ENCODE data around the gene FOXJ3. TPM values are rescaled to one million over a fixed set of nuclear protein-coding genes. Genes with fewer than 3 reads are reported as not detected.

FOXJ3 gene
- total and polyA plus RNA-seq, 2 of the 8 experiments (the other 6 are each of a cell fraction or from before 2014, with no cell fraction given): 48.6 to 51.9 TPM

DNA sequence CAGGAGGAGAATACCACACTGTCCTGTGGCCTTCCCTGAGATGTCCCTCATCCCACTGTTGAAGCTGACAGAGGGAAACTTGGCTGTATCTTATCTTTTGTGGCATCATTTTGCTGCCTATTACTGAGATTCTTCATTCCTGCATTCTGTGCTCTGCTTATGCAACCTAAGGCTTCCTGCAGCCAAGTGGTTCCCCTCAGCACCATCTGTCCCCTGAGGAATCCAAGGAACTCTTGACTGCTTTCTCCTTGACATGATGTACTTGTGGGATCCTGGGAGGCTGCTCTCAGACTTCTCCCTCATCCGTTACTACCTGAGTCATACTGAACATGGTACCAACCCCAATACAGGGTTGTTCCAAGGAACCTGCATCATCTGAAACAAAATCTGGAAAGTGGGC is 24.4 kb upstream of the FOXJ3 start (continued):
- TF ChIP-seq, protein P1, sequence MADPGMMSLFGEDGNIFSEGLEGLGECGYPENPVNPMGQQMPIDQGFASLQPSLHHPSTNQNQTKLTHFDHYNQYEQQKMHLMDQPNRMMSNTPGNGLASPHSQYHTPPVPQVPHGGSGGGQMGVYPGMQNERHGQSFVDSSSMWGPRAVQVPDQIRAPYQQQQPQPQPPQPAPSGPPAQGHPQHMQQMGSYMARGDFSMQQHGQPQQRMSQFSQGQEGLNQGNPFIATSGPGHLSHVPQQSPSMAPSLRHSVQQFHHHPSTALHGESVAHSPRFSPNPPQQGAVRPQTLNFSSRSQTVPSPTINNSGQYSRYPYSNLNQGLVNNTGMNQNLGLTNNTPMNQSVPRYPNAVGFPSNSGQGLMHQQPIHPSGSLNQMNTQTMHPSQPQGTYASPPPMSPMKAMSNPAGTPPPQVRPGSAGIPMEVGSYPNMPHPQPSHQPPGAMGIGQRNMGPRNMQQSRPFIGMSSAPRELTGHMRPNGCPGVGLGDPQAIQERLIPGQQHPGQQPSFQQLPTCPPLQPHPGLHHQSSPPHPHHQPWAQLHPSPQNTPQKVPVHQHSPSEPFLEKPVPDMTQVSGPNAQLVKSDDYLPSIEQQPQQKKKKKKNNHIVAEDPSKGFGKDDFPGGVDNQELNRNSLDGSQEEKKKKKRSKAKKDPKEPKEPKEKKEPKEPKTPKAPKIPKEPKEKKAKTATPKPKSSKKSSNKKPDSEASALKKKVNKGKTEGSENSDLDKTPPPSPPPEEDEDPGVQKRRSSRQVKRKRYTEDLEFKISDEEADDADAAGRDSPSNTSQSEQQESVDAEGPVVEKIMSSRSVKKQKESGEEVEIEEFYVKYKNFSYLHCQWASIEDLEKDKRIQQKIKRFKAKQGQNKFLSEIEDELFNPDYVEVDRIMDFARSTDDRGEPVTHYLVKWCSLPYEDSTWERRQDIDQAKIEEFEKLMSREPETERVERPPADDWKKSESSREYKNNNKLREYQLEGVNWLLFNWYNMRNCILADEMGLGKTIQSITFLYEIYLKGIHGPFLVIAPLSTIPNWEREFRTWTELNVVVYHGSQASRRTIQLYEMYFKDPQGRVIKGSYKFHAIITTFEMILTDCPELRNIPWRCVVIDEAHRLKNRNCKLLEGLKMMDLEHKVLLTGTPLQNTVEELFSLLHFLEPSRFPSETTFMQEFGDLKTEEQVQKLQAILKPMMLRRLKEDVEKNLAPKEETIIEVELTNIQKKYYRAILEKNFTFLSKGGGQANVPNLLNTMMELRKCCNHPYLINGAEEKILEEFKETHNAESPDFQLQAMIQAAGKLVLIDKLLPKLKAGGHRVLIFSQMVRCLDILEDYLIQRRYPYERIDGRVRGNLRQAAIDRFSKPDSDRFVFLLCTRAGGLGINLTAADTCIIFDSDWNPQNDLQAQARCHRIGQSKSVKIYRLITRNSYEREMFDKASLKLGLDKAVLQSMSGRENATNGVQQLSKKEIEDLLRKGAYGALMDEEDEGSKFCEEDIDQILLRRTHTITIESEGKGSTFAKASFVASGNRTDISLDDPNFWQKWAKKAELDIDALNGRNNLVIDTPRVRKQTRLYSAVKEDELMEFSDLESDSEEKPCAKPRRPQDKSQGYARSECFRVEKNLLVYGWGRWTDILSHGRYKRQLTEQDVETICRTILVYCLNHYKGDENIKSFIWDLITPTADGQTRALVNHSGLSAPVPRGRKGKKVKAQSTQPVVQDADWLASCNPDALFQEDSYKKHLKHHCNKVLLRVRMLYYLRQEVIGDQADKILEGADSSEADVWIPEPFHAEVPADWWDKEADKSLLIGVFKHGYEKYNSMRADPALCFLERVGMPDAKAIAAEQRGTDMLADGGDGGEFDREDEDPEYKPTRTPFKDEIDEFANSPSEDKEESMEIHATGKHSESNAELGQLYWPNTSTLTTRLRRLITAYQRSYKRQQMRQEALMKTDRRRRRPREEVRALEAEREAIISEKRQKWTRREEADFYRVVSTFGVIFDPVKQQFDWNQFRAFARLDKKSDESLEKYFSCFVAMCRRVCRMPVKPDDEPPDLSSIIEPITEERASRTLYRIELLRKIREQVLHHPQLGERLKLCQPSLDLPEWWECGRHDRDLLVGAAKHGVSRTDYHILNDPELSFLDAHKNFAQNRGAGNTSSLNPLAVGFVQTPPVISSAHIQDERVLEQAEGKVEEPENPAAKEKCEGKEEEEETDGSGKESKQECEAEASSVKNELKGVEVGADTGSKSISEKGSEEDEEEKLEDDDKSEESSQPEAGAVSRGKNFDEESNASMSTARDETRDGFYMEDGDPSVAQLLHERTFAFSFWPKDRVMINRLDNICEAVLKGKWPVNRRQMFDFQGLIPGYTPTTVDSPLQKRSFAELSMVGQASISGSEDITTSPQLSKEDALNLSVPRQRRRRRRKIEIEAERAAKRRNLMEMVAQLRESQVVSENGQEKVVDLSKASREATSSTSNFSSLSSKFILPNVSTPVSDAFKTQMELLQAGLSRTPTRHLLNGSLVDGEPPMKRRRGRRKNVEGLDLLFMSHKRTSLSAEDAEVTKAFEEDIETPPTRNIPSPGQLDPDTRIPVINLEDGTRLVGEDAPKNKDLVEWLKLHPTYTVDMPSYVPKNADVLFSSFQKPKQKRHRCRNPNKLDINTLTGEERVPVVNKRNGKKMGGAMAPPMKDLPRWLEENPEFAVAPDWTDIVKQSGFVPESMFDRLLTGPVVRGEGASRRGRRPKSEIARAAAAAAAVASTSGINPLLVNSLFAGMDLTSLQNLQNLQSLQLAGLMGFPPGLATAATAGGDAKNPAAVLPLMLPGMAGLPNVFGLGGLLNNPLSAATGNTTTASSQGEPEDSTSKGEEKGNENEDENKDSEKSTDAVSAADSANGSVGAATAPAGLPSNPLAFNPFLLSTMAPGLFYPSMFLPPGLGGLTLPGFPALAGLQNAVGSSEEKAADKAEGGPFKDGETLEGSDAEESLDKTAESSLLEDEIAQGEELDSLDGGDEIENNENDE (IDR thresholded peaks at IDR 0.05; ENCODE audit: insufficient replicate concordance, low read length): no peak
- TF ChIP-seq POLR2AphosphoS5 (IDR thresholded peaks at IDR 0.05; ENCODE audit: low read depth, low read length): no peak

All from H1 (cell line).